ENCODE measurements around the gene ACCSL. TPM values are rescaled to one million over a fixed set of nuclear protein-coding genes. Genes with fewer than 3 reads are reported as not detected.

Gene ACCSL
- total and polyA plus RNA-seq, 7 donors = 0.01 TPM; not detected in 6

GRCh38 chr11:44104481-44105294 lies 56.9 kb downstream of the ACCSL start:
- Histone ChIP-seq H3K27me3 (ENCODE audit: insufficient read depth in 3 of 3, low read length in 2 of 3) (no peaks in the 10 kb centered on the region), H3K36me3 (ENCODE audit: insufficient read depth in 1 of 2, low read depth in 1 of 2) (peaks cover 3 to 22% of the 10 kb centered on the region in 2 donors), H3K27ac (no peak overlapping the region), H3K4me3 (no peak overlapping the region), H3K4me1 (peaks cover 21% of the 10 kb centered on the region), H3K9me3 (no peaks in the 10 kb centered on the region)
- intact Hi-C loops (cut with DNase I) = loop anchor here in 1 of 2 donors (10.0 kb wide), 1 partner anchor 500 kb away; no protein-coding TSS in a partner anchor
- no peak for DNase-seq
- TF ChIP-seq CTCF (IDR thresholded peaks at IDR 0.05) = no peak
- WGBS, 3 donors = 90 to 94% (median 93%) methylated on average over 5 of the region's 5 CpGs
- no peak for ATAC-seq

DNA sequence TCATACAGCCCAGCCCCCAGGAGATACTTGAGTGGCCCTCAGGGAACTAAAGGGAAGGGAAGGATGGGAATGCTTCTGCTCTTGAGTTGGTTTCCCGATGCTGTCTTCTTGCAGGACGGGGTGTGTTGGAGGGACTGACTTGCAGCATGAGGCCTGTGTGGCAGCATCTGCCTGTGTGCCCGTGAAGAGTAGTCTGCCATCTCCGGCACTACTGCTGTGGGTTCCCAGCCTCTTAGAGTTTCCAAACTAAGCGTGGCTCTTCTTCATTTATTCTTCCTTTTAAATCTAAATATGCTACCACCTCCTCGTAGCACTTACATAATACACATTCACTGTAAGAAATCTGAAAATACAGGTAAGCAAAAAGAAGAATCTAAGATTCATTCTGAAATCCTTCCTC lies 60.5 kb downstream of the ACCSL start:
- ATAC-seq = no peak
- DNase-seq = no peak
- 88 to 92% (median 90%) methylated on average over 6 of the region's 6 CpGs for WGBS, 3 donors
- H3K27me3 ChIP-seq (ENCODE audit: insufficient read depth in 3 of 3, low read length in 2 of 3) = no peaks in the 10 kb centered on the region
- peaks cover 3 to 38% of the 10 kb centered on the region in 2 donors for H3K36me3 ChIP-seq (ENCODE audit: insufficient read depth in 1 of 2, low read depth in 1 of 2)
- no peaks in the 10 kb centered on the region for H3K9me3 ChIP-seq
- H3K27ac ChIP-seq = no peak overlapping the region
- peaks cover 26% of the 10 kb centered on the region for H3K4me1 ChIP-seq
- no peak overlapping the region for H3K4me3 ChIP-seq
- no peak for TF ChIP-seq CTCF (IDR thresholded peaks at IDR 0.05)
- intact Hi-C loops (cut with DNase I) = loop anchor here in 1 of 2 donors (10.0 kb wide), 1 partner anchor 497 kb away; no protein-coding TSS in a partner anchor

Other genes with a start within 250 kb of the ACCSL start
- 10 to 100 TPM; 27.4 to 43.1 (median 37.9) TPM for gene ALKBH3, start 167.2 kb upstream of the ACCSL start, total RNA-seq
- gene ALKBH3, start 167.2 kb upstream of the ACCSL start, polyA plus RNA-seq = 10 to 100 TPM; 28.3 to 47.1 (median 28.8) TPM
- 100 to 1,000 TPM in 1 of 4 donors, 10 to 100 TPM in 3; 16.5 to 122 (median 61.0) TPM for gene C11orf96, start 105.3 kb upstream of the ACCSL start, total RNA-seq
- 10 to 100 TPM in 1 of 3 donors, 1 to 10 TPM in 2; 8.5 to 13.2 (median 10.0) TPM for gene C11orf96, start 105.3 kb upstream of the ACCSL start, polyA plus RNA-seq
- 1 to 10 TPM; 3.5 to 7.1 (median 3.8) TPM for gene ACCS, start 18.3 kb downstream of the ACCSL start, total RNA-seq
- gene ACCS, start 18.3 kb downstream of the ACCSL start, polyA plus RNA-seq = 1 to 10 TPM; 1.5 to 5.9 (median 1.8) TPM
- 10 to 100 TPM; 21.4 to 23.5 (median 21.6) TPM for gene EXT2, start 47.7 kb downstream of the ACCSL start, total RNA-seq
- 10 to 100 TPM; 11.0 to 15.1 (median 13.1) TPM for gene EXT2, start 47.7 kb downstream of the ACCSL start, polyA plus RNA-seq

Measured in psoas muscle (tissue), 8 donors.